Measurements from ENCODE around the gene SCN4B.

- TF ChIP-seq TOX (CRISPR knock-in tag; IDR thresholded peaks at IDR 0.05; ENCODE audit: borderline replicate concordance) (no peak), PATZ1 (CRISPR knock-in tag; IDR thresholded peaks at IDR 0.05; ENCODE audit: borderline replicate concordance) (no peak)
These were observed 47.9 kb upstream of the SCN4B start for GRCh38 chr11:118200497-118200896.

All from SK-N-SH treated with all-trans-retinoic acid at 6 μM for 48 hours (cell line).